Lung (tissue), 12 donors: ENCODE measurements around the gene UBE2E3. TPM values are rescaled to one million over a fixed set of nuclear protein-coding genes. Genes with fewer than 3 reads are reported as not detected.

ENCODE experiments used
- ATAC-seq: fragments of 200-7000 bp; cut with Tn5 transposase; one replicate; pipeline ENCODE4 v1.9.1; 2020; ENCODE audit warnings: moderate number of reproducible peaks; ENCODE audit not compliant: insufficient read depth, low FRiP score
- DNase-seq, 3 donors: peaks; one replicate each; pipeline ENCODE4 v3.0.0-alpha.2; 2013 to 2017
- H3K27ac ChIP-seq, 2 donors: one replicate each; pipeline ENCODE4 v1.5.1; 2013; ENCODE audit warnings: mild to moderate bottlenecking in 2 of 2, moderate library complexity in 2 of 2, control low read depth in 1 of 2, inconsistent platforms in 1 of 2, low read depth in 1 of 2, low read length in 1 of 2
- H3K27me3 ChIP-seq, 3 donors: one replicate each; pipeline ENCODE4 v1.5.1; 2013; ENCODE audit warnings: low read length in 2 of 3; ENCODE audit not compliant: control insufficient read depth in 3 of 3, insufficient read depth in 3 of 3
- H3K36me3 ChIP-seq, 4 donors: one replicate each; pipeline ENCODE4 v1.5.1; 2013; ENCODE audit warnings: low read length in 4 of 4, mild to moderate bottlenecking in 1 of 4, moderate library complexity in 1 of 4; ENCODE audit not compliant: control insufficient read depth in 4 of 4, insufficient read depth in 4 of 4
- H3K4me1 ChIP-seq, 5 donors: one replicate each; pipeline ENCODE4 v1.5.1; 2013; ENCODE audit warnings: low read length in 5 of 5, mild to moderate bottlenecking in 2 of 5, moderate library complexity in 1 of 5; ENCODE audit not compliant: control insufficient read depth in 5 of 5, insufficient read depth in 5 of 5
- H3K4me3 ChIP-seq: one replicate; pipeline ENCODE4 v1.5.1; 2013; ENCODE audit warnings: mild to moderate bottlenecking, control low read depth, moderate library complexity
- H3K9ac ChIP-seq, 2 donors: one replicate each; pipeline ENCODE4 v1.5.1; 2013; ENCODE audit warnings: low read length in 2 of 2, control low read depth in 1 of 2; ENCODE audit not compliant: insufficient read depth in 1 of 2
- H3K9me3 ChIP-seq, 4 donors: one replicate each; pipeline ENCODE4 v1.5.1; 2013; ENCODE audit warnings: low read length in 3 of 4, mild to moderate bottlenecking in 1 of 4, moderate library complexity in 1 of 4; ENCODE audit not compliant: control insufficient read depth in 4 of 4, insufficient read depth in 3 of 4
- WGBS, 2 donors: extraction: QIAGEN DNeasy Blood & Tissue Kit; methylation state at CpG; one replicate each; pipeline ENCODE4 v1.1.7; 2013; 5-methylcytosine and 5-hydroxymethylcytosine counted together
- polyA plus RNA-seq, 2 donors: library from polyadenylated mRNA; stranded (reverse); fragments of 200-250 nt; gene quantifications; one replicate each; pipeline ENCODE4 v1.2.1, GENCODE V29; 2013
- total RNA-seq, 2 donors: library from RNA; depleted of rRNA in 1 of 2; stranded (reverse); fragments of >200 nt in 1 of 2; gene quantifications; one replicate each; pipeline ENCODE4 v1.2.1, GENCODE V29; 2014 to 2021
- TF ChIP-seq, protein P1 (sequence below): IDR thresholded peaks from 2 replicates; pipeline ENCODE4 v1.5.1; 2012; ENCODE audit warnings: mild to moderate bottlenecking; ENCODE audit errors: control extremely low read depth, extremely low read depth
- donor health status: control.
- donor health status: control.
- donor health status: Bipolar disorder and iron deficiency.
- donor health status: healthy.
- donor health status: DM: yes; HTN: yes; CAD: no.

Gene UBE2E3
- total and polyA plus RNA-seq, 4 donors = 36.4 to 103 (median 42.9) TPM

DNA sequence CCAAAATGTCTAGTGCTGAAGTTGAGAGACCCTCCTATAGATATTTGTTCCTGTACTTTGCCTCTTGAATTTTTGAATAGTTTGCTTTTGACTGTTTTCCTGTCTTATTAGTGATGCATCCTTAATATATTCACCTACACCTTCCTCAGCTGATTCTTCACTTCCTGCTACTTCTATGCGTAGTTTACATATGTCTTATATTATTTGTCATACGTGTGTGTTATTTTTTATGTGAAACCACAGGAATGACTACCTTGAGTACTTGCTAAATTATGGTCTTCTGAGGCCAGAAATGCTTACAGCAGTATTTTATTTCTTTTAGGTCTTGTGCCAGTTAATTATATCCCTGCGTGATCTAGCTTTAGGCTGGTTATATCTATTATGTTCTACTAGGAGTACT, 9.9 kb downstream of the UBE2E3 start:
- TF ChIP-seq, protein P1, sequence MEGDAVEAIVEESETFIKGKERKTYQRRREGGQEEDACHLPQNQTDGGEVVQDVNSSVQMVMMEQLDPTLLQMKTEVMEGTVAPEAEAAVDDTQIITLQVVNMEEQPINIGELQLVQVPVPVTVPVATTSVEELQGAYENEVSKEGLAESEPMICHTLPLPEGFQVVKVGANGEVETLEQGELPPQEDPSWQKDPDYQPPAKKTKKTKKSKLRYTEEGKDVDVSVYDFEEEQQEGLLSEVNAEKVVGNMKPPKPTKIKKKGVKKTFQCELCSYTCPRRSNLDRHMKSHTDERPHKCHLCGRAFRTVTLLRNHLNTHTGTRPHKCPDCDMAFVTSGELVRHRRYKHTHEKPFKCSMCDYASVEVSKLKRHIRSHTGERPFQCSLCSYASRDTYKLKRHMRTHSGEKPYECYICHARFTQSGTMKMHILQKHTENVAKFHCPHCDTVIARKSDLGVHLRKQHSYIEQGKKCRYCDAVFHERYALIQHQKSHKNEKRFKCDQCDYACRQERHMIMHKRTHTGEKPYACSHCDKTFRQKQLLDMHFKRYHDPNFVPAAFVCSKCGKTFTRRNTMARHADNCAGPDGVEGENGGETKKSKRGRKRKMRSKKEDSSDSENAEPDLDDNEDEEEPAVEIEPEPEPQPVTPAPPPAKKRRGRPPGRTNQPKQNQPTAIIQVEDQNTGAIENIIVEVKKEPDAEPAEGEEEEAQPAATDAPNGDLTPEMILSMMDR = no peak
- H3K4me3 ChIP-seq = no peak overlapping the region
- no peaks in the 10 kb centered on the region for H3K9me3 ChIP-seq
- H3K27me3 ChIP-seq = no peaks in the 10 kb centered on the region
- peaks cover 0 to 8% (median 3%) of the 10 kb centered on the region in 5 donors for H3K4me1 ChIP-seq
- H3K27ac ChIP-seq = no peak overlapping the region
- peaks cover 0 to 18% (median 4%) of the 10 kb centered on the region in 4 donors for H3K36me3 ChIP-seq
- H3K9ac ChIP-seq = no peak overlapping the region
- ATAC-seq = no peak
- no peak for DNase-seq
- 52 to 68% methylated on average over 3 of the region's 3 CpGs for WGBS, 2 donors

DNA sequence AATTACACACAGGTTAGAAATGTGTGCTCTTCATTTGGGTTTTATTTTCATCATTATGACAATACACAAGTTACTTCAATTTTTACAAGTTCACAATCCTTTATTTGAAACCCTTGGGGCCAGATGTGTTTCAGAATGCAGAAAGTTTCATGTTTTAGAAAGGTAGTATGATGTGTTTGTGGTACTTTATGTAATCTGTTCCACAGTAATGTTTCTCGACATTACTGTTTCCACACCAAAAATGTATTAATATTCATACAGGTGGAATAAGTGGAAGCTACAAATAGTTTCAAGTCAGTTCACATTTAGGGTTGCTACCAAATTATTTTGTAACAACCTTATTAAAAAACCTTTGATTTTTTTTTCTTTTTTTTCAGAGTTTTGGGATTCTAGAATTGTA, 10.4 kb downstream of the UBE2E3 start:
- WGBS, 2 donors = 97 to 100% methylated on average over 1 of the region's 1 CpG
- H3K27me3 ChIP-seq = no peaks in the 10 kb centered on the region
- peaks cover 0 to 18% (median 4%) of the 10 kb centered on the region in 4 donors for H3K36me3 ChIP-seq
- peaks cover 0 to 6% (median 3%) of the 10 kb centered on the region in 5 donors for H3K4me1 ChIP-seq
- TF ChIP-seq, protein P1 = no peak
- no peak overlapping the region for H3K4me3 ChIP-seq
- H3K9me3 ChIP-seq = no peaks in the 10 kb centered on the region
- H3K27ac ChIP-seq = no peak overlapping the region
- ATAC-seq = no peak
- DNase-seq = no peak
- no peak overlapping the region for H3K9ac ChIP-seq

DNA sequence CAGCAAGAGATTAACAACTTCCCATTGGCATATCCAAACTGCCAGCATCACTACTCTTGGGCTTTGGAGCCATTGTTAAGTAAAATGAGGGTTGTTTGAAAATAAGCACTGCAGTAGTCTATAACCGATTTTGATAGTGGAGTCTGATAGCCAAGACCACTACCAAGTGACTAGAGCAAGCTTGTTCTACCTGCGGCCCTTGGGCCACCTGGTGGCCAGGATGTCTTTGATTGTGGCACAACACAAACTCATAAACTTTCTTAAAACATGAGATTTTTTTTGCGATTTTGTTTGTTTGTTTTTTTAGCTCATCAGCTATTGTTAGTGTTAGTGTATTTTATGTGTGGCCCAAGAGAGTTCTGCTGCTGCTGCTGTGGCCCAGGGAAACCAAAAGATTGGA, 11.0 kb downstream of the UBE2E3 start:
- TF ChIP-seq, protein P1 = no peak

DNA sequence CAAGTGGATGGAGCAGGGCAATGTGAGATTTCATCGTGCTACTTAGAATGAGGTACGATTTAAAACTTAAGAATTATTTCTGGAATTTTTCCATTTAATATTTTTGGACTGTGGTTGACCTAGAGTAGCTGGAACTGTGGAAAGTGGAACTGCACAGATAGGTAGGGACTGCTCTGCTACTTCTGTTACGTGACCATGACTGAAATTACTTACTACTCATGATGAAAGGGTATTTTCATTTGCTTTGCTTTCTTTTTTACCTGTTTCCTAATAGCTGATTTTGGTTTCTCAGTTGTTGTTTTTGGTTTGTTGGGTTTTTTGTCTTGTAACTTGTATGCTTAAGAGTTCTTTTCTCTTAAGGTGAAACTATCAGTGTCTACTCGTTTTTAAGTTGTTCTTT, 11.4 kb downstream of the UBE2E3 start:
- Histone ChIP-seq H3K27ac (no peak overlapping the region), H3K9me3 (no peaks in the 10 kb centered on the region), H3K9ac (no peak overlapping the region), H3K36me3 (peaks cover 0 to 21% (median 4%) of the 10 kb centered on the region in 4 donors), H3K27me3 (no peaks in the 10 kb centered on the region), H3K4me1 (peaks cover 0 to 2% (median 0%) of the 10 kb centered on the region in 5 donors), H3K4me3 (no peak overlapping the region)
- TF ChIP-seq, protein P1 = no peak
- ATAC-seq (no peak), DNase-seq (no peak)
- WGBS, 2 donors = 84 to 85% methylated on average over 4 of the region's 4 CpGs

More for the DNA sequence above, 11.0 kb downstream of the UBE2E3 start:
- DNase-seq (no peak), ATAC-seq (no peak)
- Histone ChIP-seq H3K4me3 (no peak overlapping the region), H3K27me3 (no peaks in the 10 kb centered on the region), H3K36me3 (peaks cover 0 to 21% (median 4%) of the 10 kb centered on the region in 4 donors), H3K9me3 (no peaks in the 10 kb centered on the region), H3K9ac (no peak overlapping the region), H3K4me1 (peaks cover 0 to 2% (median 0%) of the 10 kb centered on the region in 5 donors), H3K27ac (no peak overlapping the region)
- WGBS, 2 donors = 93 to 94% methylated on average over 3 of the region's 3 CpGs
